ENCODE data around the gene NPC2.

Gene NPC2

GRCh38 chr14:74510959-74511409 lies 17.9 kb upstream of the NPC2 start:
- Mint-ChIP-seq H3K4me3 (no peak overlapping the region), H3K9me3 (no peaks in the 10 kb centered on the region), H3K4me1 (peaks cover 25 to 29% of the 10 kb centered on the region in 2 donors), H3K27me3 (peaks cover 18 to 21% of the 10 kb centered on the region in 2 donors), H3K27ac (peak overlapping the region; percentile 47), H3K36me3 (no peaks in the 10 kb centered on the region)
- DNase-seq (no peak), ATAC-seq (replicated peaks) (no peak)

GRCh38 chr14:74510223-74510931 lies 17.3 kb upstream of the NPC2 start:
- Mint-ChIP-seq H3K36me3 (no peaks in the 10 kb centered on the region), H3K4me1 (peaks cover 28 to 33% of the 10 kb centered on the region in 2 donors), H3K27ac (peak overlapping the region; percentile 47), H3K4me3 (no peak overlapping the region), H3K27me3 (peaks cover 18 to 21% of the 10 kb centered on the region in 2 donors), H3K9me3 (no peaks in the 10 kb centered on the region)
- ATAC-seq (replicated peaks) (no peak), DNase-seq (no peak)

- Mint-ChIP-seq H3K27ac (no peak overlapping the region), H3K36me3 (no peaks in the 10 kb centered on the region), H3K4me1 (peaks cover 27 to 31% of the 10 kb centered on the region in 2 donors), H3K9me3 (no peaks in the 10 kb centered on the region), H3K4me3 (no peak overlapping the region), H3K27me3 (peaks cover 18 to 21% of the 10 kb centered on the region in 2 donors)
- DNase-seq (no peak), ATAC-seq (replicated peaks) (no peak)
Measured at GRCh38 chr14:74509587-74510222, 16.6 kb upstream of the NPC2 start.

- ATAC-seq (replicated peaks) (no peak), DNase-seq (no peak)
- Mint-ChIP-seq H3K4me1 (peaks cover 22 to 25% of the 10 kb centered on the region in 2 donors), H3K36me3 (no peaks in the 10 kb centered on the region), H3K9me3 (no peaks in the 10 kb centered on the region), H3K27me3 (peaks cover 18 to 21% of the 10 kb centered on the region in 2 donors), H3K27ac (no peak overlapping the region), H3K4me3 (no peak overlapping the region)
Measured at GRCh38 chr14:74508844-74509428, 15.8 kb upstream of the NPC2 start.

- Mint-ChIP-seq H3K27ac (no peak overlapping the region), H3K36me3 (no peaks in the 10 kb centered on the region), H3K4me3 (no peak overlapping the region), H3K4me1 (peaks cover 20 to 25% of the 10 kb centered on the region in 2 donors), H3K27me3 (peaks cover 18 to 21% of the 10 kb centered on the region in 2 donors), H3K9me3 (no peaks in the 10 kb centered on the region)
- DNase-seq (no peak), ATAC-seq (replicated peaks) (no peak)
Measured at GRCh38 chr14:74508292-74508731, 15.2 kb upstream of the NPC2 start.

GRCh38 chr14:74507840-74508239 lies 14.7 kb upstream of the NPC2 start:
- Mint-ChIP-seq H3K9me3 (no peaks in the 10 kb centered on the region), H3K36me3 (no peaks in the 10 kb centered on the region), H3K4me1 (peaks cover 20 to 25% of the 10 kb centered on the region in 2 donors), H3K27me3 (peaks cover 18 to 21% of the 10 kb centered on the region in 2 donors), H3K27ac (no peak overlapping the region), H3K4me3 (no peak overlapping the region)
- DNase-seq: no peak
- no peak for ATAC-seq (replicated peaks)

GRCh38 chr14:74507085-74507484 lies 14.0 kb upstream of the NPC2 start:
- Mint-ChIP-seq H3K27ac (peak overlapping the region; percentile 16), H3K36me3 (no peaks in the 10 kb centered on the region)
- no peak for ATAC-seq (replicated peaks)

GRCh38 chr14:74506411-74506851 lies 13.3 kb upstream of the NPC2 start:
- Mint-ChIP-seq H3K27me3 (peaks cover 18% of the 10 kb centered on the region in 2 donors), H3K9me3 (no peaks in the 10 kb centered on the region), H3K36me3 (no peaks in the 10 kb centered on the region), H3K27ac (no peak overlapping the region), H3K4me1 (peaks cover 22 to 34% of the 10 kb centered on the region in 2 donors), H3K4me3 (no peak overlapping the region)
- ATAC-seq (replicated peaks): peak; percentile 69 to 73
- no peak for DNase-seq

More at GRCh38 chr14:74507085-74507484, 14.0 kb upstream of the NPC2 start:
- peaks cover 18 to 21% of the 10 kb centered on the region in 2 donors for H3K27me3 Mint-ChIP-seq
- peak overlapping the region in 1 of 2 donors; percentile 25 for H3K4me3 Mint-ChIP-seq
- H3K9me3 Mint-ChIP-seq: no peaks in the 10 kb centered on the region
- DNase-seq: no peak
- H3K4me1 Mint-ChIP-seq: peaks cover 22 to 30% of the 10 kb centered on the region in 2 donors

GRCh38 chr14:74505831-74506230 lies 12.7 kb upstream of the NPC2 start:
- ATAC-seq (replicated peaks): peak; percentile 18 to 19
- no peak overlapping the region for H3K27ac Mint-ChIP-seq

GRCh38 chr14:74504874-74505720 lies 12.0 kb upstream of the NPC2 start:
- Mint-ChIP-seq H3K27me3 (peaks cover 7 to 13% of the 10 kb centered on the region in 2 donors), H3K4me1 (peaks cover 22 to 34% of the 10 kb centered on the region in 2 donors), H3K27ac (no peak overlapping the region), H3K9me3 (no peaks in the 10 kb centered on the region), H3K4me3 (no peak overlapping the region), H3K36me3 (peaks cover 0 to 4% of the 10 kb centered on the region in 2 donors)
- DNase-seq (no peak), ATAC-seq (replicated peaks) (no peak)

More at GRCh38 chr14:74505831-74506230, 12.7 kb upstream of the NPC2 start:
- Mint-ChIP-seq H3K27me3 (peaks cover 12 to 13% of the 10 kb centered on the region in 2 donors), H3K4me3 (no peak overlapping the region), H3K9me3 (no peaks in the 10 kb centered on the region), H3K36me3 (peaks cover 0 to 4% of the 10 kb centered on the region in 2 donors), H3K4me1 (peaks cover 22 to 34% of the 10 kb centered on the region in 2 donors)
- DNase-seq: no peak

GRCh38 chr14:74504412-74504811 lies 11.3 kb upstream of the NPC2 start:
- H3K36me3 Mint-ChIP-seq: peaks cover 0 to 4% of the 10 kb centered on the region in 2 donors
- no peaks in the 10 kb centered on the region for H3K9me3 Mint-ChIP-seq
- no peak overlapping the region for H3K4me3 Mint-ChIP-seq
- ATAC-seq (replicated peaks) (no peak), DNase-seq (no peak)
- no peak overlapping the region for H3K27ac Mint-ChIP-seq
- H3K27me3 Mint-ChIP-seq: peaks cover 1 to 9% of the 10 kb centered on the region in 2 donors
- H3K4me1 Mint-ChIP-seq: peaks cover 22 to 34% of the 10 kb centered on the region in 2 donors

- Mint-ChIP-seq H3K27ac (no peak overlapping the region), H3K36me3 (peaks cover 0 to 4% of the 10 kb centered on the region in 2 donors), H3K27me3 (peaks cover 0 to 7% of the 10 kb centered on the region in 2 donors), H3K4me3 (no peak overlapping the region), H3K4me1 (peaks cover 22 to 34% of the 10 kb centered on the region in 2 donors), H3K9me3 (no peaks in the 10 kb centered on the region)
- DNase-seq: no peak
- ATAC-seq (replicated peaks): no peak
Measured at GRCh38 chr14:74503938-74504335, 10.8 kb upstream of the NPC2 start.

- no peak overlapping the region for H3K4me3 Mint-ChIP-seq
- ATAC-seq (replicated peaks) (no peak), DNase-seq (no peak)
- H3K27me3 Mint-ChIP-seq: peaks cover 0 to 7% of the 10 kb centered on the region in 2 donors
- no peak overlapping the region for H3K27ac Mint-ChIP-seq
- H3K4me1 Mint-ChIP-seq: peaks cover 22 to 34% of the 10 kb centered on the region in 2 donors
- peaks cover 0 to 4% of the 10 kb centered on the region in 2 donors for H3K36me3 Mint-ChIP-seq
- H3K9me3 Mint-ChIP-seq: no peaks in the 10 kb centered on the region
Measured at GRCh38 chr14:74503291-74503937, 10.3 kb upstream of the NPC2 start.

Measured in stimulated activated naive B cell treated with anti-CD40 and anti-IgM and Interleukin-4, amounts not matched to agents 10 μg/mL and 1 μg/mL and 100 μg/mL, for 72 hours (primary cell).